Stimulated activated CD4-positive, alpha-beta T cell treated with anti-CD3 and anti-CD28 coated beads, Interleukin-15, amount 100 ng/mL, for 1 hour (primary cell): ENCODE data around the gene NOC4L.

ENCODE experiments used
- DNase-seq, 2 donors: peaks; one replicate each; pipeline ENCODE4 v3.0.0-alpha.2; 2020; ENCODE audit warnings: low read depth in 1 of 2, low spot score in 1 of 2

The NOC4L gene

DNA sequence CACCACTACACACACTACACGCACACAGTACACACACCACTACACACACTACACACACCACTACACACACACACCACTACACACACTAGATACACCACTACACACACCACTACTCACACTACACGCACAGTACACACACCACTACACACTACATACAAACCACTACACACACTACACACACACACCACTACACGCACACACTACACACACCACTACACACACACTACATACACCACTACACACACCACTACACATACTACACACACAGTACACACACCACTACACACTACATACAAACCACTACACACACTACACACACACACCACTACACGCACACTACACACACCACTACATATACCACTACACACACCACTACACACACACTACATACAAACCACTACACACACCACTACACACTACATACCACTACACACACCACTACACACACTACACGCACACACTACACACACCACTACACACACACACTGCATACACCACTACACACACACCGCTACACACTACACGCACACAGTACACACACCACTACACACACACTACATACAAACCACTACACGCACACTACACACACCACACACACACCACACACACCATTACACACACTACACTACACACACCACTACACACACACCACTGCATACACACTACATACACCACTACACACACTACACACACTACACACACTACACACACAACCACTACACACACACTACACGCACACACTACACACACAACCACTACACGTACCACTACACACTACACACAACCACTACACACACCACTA is 11.7 kb downstream of the NOC4L start:
- no peak for DNase-seq

DNA sequence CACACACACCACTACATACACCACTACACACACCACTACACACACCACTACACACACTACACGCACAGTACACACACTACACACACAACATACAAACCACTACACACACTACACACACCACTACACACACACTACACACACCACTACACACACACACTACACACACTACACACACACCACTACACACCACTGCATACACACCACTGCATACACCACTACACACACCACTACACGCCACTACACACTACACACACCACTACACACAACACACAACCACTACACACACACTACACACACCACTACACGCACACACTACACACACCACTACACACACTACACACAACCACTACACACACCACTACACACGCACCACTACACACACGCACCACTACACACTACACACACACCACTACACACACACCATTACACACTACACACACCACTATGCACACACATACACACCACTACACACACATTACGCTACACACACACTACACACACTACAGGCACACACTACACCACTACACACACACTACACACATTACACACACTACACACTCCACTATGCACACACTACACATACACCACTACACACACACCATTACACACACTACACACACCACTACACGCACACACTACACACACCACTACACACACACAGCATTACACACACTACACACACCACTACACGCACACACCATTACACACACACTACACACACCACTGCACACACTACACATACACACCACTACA is 12.5 kb downstream of the NOC4L start:
- DNase-seq, result no peak

DNA sequence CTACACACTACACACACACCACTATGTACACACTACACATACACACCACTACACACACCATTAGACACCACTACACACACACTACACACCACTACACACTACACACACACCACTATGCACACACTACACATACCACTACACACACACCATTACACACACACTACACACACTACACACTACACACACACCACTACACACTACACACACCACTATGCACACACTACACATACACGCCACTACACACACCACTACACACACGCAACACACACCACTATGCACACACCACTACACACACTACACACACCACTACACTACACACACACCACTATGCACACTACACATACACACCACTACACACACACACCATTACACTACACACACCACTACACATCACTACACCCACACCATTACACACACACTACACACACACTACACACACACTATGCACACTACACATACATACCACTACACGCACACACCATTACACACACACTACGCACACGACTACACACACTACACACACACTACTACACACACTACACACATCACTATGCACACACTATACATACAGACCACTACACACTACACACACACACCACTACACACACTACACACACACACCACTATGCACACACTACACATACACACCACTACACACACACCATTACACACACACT is 13.6 kb downstream of the NOC4L start:
- no peak for DNase-seq

DNA sequence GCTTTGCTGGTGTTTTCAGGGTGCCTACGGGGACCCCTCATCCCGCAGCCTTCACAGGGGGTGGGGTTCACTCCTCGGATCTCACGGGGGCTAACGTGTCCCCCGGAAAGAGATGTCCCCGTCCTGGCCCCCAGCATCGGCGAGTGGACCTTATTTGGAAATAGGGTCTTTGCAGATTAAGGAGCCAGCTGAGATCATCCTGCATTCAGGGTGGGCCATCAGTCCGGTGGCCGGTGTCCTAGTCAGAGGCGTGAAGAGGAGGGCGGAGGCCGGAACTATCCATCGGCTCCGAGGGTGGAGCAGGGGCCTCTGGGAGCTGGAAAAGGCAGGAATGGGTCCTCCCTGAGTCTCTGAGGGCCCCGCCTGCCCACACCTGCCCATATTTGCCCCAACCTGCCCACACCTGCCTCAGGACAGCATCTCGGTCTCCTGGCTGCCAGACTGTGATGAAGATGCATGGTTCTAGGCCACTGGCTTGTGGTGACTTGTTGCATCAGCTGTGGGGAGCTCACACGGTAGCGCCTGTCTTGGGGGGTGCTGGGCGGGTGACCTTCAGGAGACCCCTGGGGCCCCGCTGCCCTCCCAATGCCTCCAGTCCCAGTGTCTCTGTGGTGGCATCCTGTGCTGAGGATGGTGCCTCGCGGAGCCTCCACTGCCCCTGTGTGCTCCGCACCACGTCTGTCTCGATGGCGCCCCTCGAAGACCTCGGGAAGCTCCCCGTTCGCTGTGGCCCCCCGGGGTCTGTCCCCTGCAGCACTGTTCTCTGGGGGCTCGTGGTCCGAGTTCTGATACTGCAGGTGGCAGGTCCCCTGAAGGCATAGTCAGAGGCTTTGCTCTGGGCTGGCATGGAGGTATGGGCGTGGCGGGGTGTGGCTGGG is 14.7 kb downstream of the NOC4L start:
- no peak for DNase-seq

DNA sequence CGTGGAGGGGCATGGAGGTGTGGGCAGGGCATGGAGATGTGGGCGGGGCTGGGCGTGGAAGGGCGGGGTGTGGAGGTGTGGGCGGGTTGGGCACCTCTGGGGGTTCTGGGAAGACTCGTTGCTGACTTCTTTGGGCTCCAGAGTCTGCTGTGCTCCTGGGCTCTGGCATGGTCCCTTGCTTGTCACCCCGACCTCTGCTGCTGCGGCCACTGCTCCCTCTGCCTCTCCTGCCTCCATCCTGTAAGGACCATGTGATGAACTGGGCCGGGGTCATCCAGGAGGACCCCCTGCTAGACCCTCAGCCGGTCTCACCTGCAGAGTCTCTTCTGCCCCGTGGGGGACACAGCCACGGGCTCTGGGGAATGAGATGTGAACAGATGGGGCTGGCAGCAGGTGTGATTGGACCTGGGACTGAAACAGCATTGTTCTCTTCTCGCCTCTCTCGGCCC is 15.3 kb downstream of the NOC4L start:
- no peak for DNase-seq

DNA sequence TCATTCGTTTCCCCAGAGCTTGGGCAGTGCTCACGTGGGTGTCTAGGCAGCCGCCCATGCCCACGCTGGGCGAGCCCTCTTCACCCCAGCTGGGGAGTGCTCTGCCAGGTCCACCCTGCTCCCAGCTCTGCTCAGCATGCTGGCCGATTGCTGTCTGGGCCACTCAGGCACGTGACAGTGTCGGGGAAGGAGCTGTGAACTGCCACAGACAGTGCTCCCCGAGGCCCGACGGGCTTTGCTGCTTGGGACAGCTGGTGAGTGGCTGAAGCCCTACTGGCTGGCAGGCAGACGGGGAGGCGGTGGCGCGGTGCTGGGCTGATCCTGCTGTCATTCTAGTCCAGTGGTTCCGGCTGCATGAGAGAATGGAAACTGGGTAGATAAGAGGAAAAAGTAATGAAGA is 15.8 kb downstream of the NOC4L start:
- no peak for DNase-seq

DNA sequence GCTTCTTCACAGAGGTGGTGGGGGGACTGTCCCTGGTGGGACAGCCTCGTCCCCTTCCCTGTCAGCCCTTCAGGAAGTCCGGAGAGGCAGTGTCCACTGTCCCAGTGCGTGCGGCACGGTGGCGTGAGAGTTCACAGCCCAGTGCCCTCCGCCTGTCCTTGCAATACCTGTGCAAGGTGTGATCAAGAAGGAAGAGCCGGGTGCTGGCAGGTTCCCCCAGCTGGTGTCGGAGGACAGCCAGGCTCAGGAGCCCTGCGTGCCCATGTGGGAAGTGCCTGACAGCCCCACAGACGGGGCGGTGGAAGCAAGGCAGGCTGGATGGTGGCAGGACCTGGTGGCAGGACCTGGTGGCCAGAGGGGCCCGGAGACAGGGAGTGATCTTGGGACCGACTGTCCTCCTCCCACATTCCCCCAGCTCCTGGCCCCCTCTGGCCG is 16.4 kb downstream of the NOC4L start:
- DNase-seq, result no peak

DNA sequence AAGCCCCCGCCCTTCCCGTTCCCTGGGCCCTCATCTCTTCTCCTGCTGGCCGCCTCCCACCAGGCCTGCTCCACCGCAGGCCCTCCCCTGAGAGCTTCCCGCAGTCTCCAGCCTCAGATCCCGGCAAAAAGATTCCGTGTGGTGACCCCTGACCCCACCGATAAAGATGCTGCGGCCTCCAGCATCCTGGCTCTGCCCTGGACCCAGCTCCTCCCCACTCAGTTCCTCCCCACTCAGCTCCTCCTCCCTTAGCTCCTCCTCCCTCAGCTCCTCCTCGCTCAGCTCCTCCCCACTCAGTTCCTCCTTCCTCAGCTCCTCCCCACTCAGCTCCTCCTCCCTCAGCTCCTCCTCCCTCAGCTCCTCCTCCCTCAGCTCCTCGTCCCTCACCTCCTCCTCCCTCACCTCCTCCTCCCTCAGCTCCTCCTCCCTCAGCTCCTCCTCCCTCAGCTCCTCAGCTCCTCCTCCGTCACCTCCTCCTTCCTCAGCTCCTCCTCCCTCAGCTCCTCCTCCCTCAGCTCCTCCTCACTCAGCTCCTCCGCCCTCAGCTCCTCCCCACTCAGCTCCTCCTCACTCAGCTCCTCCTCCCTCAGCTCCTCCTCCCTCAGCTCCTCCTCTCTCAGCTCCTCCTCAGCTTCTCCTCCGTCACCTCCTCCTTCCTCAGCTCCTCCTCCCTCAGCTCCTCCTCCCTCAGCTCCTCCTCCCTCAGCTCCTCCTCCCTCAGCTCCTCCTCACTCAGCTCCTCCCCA is 17.0 kb downstream of the NOC4L start:
- no peak for DNase-seq

DNA sequence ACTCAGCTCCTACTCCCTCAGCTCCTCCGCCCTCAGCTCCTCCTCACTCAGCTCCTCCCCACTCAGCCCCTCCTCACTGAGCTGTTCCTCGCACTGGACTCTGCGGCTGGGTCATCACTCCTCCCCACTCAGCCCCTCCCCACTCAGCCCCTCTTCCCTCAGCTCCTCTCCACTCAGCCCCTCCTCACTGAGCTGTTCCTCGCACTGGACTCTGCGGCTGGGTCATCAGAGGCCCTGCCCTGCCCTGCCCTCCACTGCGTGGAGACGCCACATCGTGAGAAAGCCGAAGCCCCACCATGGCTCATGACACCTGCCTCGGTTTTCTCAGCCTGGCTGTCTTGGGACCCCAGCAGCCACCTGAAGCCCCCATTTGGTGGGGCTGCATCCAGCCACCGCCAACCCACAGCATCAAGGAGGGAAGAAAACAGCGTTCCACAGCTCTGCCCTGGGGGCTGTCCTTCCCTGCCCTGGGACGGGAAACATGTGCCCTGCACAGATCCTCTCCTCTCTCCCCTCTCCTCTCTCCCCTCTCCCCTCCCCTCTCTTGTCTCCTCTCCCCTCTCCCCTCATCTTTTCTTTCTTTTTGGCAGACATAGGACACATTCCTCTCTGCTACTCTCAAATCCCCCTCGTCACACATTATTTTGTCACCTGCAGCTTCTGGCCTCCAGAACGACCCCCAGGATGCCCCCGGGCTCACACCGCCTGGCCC is 17.7 kb downstream of the NOC4L start:
- no peak for DNase-seq

DNA sequence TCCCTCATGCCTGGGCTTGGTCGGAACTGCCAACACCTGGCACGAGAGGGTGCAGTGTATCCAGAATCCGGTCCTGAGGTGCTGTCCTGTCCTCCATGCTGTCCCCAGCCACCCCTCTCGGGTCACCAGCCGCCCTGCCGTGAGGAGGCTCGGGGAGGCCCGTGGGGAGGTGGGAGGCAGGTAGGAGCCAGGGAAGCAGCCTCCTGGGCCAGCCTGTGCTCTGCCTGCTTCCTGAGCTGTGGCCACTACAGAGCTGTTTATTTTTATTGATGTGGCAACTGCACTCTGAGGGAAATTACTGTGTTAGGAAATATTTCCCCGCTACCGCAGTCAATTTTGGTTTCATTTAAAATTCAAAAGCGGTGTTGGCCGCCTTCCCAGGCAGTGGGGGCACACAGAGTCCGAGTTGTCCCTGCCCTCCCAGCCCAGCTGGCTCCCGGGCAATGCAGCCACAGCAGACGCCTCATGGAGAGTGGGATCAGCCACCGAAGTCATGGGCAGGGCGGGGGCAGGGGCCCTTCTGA is 18.3 kb downstream of the NOC4L start:
- DNase-seq, result no peak

DNA sequence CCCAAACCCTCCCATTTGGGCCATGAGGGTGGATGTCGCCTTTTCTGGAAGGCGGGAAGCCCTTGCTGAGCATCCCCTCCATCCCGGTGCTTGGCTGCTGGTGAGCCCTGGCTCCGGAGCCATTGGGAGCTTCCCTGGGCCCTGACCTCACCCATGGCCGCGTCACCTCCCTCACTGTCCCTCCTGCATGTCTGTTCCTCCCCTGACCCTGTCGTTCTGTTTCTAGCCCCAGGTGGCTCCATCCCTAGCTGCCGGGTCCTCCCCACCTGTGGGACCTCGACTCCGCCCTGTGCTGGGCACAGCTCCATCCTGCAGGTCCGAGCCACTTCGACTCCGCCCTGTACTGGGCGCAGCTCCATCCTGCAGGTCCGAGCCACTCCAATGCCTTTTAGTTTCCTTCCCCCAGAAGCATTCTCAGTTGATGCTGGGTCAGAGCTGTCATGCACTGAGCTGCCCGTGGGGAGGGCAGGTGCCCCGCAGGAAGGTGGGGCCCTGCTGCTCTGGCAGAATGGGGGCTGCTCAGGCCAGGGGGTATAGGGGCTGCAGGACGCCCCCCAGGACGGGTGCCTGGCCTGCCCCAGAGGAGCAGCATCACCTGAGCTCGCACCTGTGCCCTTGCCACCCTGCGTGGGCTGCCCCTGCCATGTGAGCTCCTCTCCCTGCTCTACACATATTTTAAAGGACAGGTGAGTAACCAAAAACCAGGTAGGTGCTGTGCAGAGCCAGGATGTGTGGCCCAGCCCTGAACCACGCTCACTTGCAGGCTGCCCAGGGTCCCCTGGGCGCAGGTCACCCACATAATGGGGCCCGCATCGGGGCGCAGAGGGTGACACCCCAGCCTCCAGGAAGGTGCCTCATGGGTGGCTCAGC is 19.0 kb downstream of the NOC4L start:
- no peak for DNase-seq

DNA sequence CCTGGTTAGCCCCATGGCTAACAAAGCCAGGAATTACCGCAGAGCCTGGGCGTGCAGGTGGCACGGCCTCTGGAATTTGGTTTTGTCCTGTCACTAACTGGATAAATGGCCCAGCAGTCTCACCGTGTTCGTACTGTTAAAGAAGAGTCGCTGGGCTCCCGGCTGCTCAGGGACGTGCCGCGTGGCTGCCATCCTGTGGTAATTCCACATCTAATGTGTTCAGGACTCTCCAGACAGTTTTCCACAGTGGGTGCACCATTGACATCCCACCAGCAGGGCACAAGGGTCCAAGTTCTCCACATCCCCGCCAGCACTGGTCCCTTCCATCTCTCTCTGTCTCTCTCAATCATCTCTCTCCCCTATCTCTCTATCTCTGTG is 19.6 kb downstream of the NOC4L start:
- no peak for DNase-seq

DNA sequence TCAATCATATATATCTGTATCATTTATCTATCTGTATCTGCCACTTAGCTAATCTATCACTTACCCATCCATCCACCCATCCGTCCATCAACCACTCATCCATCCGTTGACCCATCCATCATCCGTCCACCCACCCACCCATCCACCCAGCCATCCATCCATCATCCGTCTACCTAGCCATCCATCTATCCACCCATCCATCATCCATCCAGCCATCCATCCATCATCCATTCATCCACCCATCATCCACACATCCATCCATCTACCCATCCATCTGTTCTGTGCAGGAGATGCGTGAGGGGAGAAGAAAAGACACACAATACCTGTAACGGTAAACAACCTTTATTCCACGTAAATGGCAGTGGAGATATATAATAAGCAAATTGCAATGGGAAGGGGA is 20.2 kb downstream of the NOC4L start:
- DNase-seq, result no peak

DNA sequence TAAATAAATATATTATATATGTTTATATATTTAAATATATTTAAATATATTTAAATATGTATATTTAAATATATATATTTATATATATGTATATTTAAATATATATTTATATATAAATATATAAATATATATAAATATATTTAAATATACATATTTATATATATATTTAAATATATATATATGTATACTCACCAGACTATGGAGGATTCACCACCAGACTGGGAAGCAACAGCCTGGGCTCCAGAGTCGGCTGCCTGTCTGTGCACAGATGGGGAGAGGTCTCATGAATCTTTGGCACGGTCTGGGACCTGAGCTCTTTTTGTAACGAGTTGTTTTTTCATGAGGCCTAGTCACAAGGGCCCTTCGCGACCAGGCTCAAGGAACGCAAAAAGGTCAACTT is 21.3 kb downstream of the NOC4L start:
- no peak for DNase-seq

DNA sequence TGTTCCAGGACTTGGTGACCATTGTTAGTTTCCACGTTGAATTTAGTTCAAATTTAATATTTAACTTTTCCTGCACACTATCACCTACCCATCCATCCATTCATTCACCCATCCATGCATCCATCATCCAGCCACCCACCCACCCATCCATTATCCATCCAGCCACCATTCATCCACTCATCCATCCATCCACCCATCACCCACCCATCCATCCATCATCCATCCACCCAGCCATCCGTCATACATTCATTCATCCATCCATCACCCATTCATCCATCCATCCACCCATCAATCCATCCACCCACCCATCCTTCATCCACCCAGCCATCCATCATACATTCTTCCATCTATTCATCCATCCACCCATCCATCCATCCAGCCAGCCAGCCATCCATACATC is 21.8 kb downstream of the NOC4L start:
- DNase-seq, result no peak

DNA sequence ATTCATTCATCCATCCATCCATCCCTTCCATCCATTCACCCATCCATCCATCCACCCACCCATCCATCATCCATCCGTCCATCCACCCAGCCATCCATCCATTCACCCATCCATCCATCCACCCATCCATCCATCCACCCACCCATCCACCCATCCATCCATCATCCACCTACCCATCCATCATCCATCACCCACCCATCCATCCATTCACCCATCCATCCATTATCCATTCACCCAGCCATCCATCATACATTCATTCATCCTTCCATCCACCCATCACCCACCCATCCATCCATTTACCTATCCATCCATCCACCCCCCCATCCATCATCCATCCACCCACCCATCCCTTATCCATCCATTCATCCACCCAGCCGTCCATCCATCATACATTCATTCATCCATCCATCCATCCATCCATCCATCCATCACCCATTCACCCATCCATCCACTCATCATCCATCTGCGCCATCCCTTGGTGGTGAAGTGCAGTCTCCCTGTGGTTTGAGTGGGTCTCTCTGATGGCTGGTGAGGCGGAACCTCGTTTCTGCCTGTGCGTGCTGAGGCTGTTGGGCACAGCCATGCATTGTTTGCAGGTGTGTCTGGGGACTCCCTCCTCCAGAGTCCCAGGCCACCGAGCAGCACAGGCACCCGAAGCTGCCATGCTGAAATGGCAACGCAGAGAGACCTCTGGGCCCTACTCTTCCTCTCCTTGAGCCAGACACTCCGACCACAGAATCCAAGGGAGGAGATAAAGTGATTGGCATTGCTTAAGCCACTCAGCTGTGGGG is 22.7 kb downstream of the NOC4L start:
- no peak for DNase-seq

DNA sequence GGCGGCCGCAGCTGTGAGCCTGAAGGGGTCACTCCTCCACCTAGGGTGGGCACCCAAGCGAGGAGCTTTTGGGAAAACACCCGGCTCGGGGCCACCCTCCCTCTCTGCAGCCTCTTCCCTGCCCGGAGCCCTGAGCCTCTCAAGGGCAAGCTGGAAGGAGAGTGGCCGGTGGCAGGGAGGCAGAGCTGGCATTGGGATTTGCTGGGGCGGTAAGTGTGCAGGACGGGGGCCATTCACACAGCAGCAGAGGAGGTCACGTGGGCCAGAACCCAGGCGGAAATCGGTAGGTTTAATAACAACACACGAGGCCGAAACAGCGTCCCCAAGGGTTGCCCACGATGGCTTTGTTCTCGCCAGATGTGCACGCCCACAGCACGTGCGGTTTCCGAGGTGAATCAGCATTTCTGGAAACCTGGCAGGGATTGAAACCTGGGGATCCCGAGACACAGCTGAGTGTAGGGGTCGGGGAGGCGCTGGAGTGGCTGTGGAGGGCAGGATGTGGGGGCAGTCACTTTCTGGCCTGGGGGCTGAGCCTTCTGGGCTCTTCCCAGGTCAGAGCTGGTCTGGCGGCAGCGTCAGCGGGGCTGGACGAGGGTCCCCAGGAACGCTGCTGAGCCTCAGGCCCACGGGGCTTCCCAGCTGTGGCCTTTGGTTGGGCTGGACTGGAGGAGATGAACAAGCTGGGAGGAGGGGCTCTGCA is 23.5 kb downstream of the NOC4L start:
- DNase-seq, result no peak
